ENCODE data around the gene FAR1.
"Not testable (repeated sequence)": the region's sequence is repeated elsewhere in the genome, so short reads cannot be mapped to it uniquely, and the experiment has no call there.

FAR1 gene

GRCh38 chr11:13668102-13668956 is at the start of gene FAR1:
FAR1 (plus strand) TSS chr11:13668668; CDS start chr11:13694766, 26,098 bp downstream.
- peak; percentile 84 to 93 for DNase-seq (ENCODE audit: low read depth in 2 of 2, low spot score in 1 of 2)

GRCh38 chr11:13620063-13620462 is 48.4 kb upstream of the FAR1 start:
- no peak for DNase-seq (ENCODE audit: low read depth in 2 of 2, low spot score in 1 of 2)

- DNase-seq (ENCODE audit: low read depth in 2 of 2, low spot score in 1 of 2), result not testable (repeated sequence)
Measured at GRCh38 chr11:13626818-13627217, 41.6 kb upstream of the FAR1 start.

- not testable (repeated sequence) for DNase-seq (ENCODE audit: low read depth in 2 of 2, low spot score in 1 of 2)
Measured at GRCh38 chr11:13628634-13629033, 39.8 kb upstream of the FAR1 start.

- DNase-seq (ENCODE audit: low read depth in 2 of 2, low spot score in 1 of 2), result no peak
Measured at GRCh38 chr11:13629779-13630178, 38.7 kb upstream of the FAR1 start.

- no peak for DNase-seq (ENCODE audit: low read depth in 2 of 2, low spot score in 1 of 2)
Measured at GRCh38 chr11:13635290-13635689, 33.2 kb upstream of the FAR1 start.

- DNase-seq (ENCODE audit: low read depth in 2 of 2, low spot score in 1 of 2), result no peak
Measured at GRCh38 chr11:13635804-13636203, 32.7 kb upstream of the FAR1 start.

- no peak for DNase-seq (ENCODE audit: low read depth in 2 of 2, low spot score in 1 of 2)
Measured at GRCh38 chr11:13637125-13638069, 31.1 kb upstream of the FAR1 start.

- no peak for DNase-seq (ENCODE audit: low read depth in 2 of 2, low spot score in 1 of 2)
Measured at GRCh38 chr11:13638422-13638821, 30.0 kb upstream of the FAR1 start.

- DNase-seq (ENCODE audit: low read depth in 2 of 2, low spot score in 1 of 2), result no peak
Measured at GRCh38 chr11:13644997-13645687, 23.3 kb upstream of the FAR1 start.

- no peak for DNase-seq (ENCODE audit: low read depth in 2 of 2, low spot score in 1 of 2)
Measured at GRCh38 chr11:13647391-13647790, 21.1 kb upstream of the FAR1 start.

- no peak for DNase-seq (ENCODE audit: low read depth in 2 of 2, low spot score in 1 of 2)
Measured at GRCh38 chr11:13649619-13650018, 18.8 kb upstream of the FAR1 start.

- not testable (repeated sequence) for DNase-seq (ENCODE audit: low read depth in 2 of 2, low spot score in 1 of 2)
Measured at GRCh38 chr11:13651515-13651914, 17.0 kb upstream of the FAR1 start.

GRCh38 chr11:13661074-13661623 is 7.3 kb upstream of the FAR1 start:
- DNase-seq (ENCODE audit: low read depth in 2 of 2, low spot score in 1 of 2), result no peak

GRCh38 chr11:13663631-13664071 is 4.8 kb upstream of the FAR1 start:
- no peak for DNase-seq (ENCODE audit: low read depth in 2 of 2, low spot score in 1 of 2)

- DNase-seq (ENCODE audit: low read depth in 2 of 2, low spot score in 1 of 2), result no peak
Measured at GRCh38 chr11:13664351-13664750, 4.1 kb upstream of the FAR1 start.

- DNase-seq (ENCODE audit: low read depth in 2 of 2, low spot score in 1 of 2), result no peak
Measured at GRCh38 chr11:13666708-13667107, 1.8 kb upstream of the FAR1 start.

GRCh38 chr11:13667245-13667644 is 1.2 kb upstream of the FAR1 start:
- no peak for DNase-seq (ENCODE audit: low read depth in 2 of 2, low spot score in 1 of 2)

GRCh38 chr11:13667795-13668101 is 720 bp upstream of the FAR1 start:
- DNase-seq (ENCODE audit: low read depth in 2 of 2, low spot score in 1 of 2), result no peak

- peak in 1 of 2 donors; percentile 32 for DNase-seq (ENCODE audit: low read depth in 2 of 2, low spot score in 1 of 2)
Measured at GRCh38 chr11:13668957-13669521, 571 bp downstream of the FAR1 start.

Measured in stimulated activated CD8-positive, alpha-beta memory T cell treated with anti-CD3 and anti-CD28 coated beads, Interleukin-4, amount 100 ng/mL, for 4 hours (primary cell).